Transverse colon (tissue), 4 donors: ENCODE results near the gene CLOCK. TPM values are rescaled to one million over a fixed set of nuclear protein-coding genes. Genes with fewer than 3 reads are reported as not detected.

ENCODE experiments used
- DNase-seq: peaks from one replicate; pipeline ENCODE4 v3.0.0-alpha.2; 2019
- H3K27ac ChIP-seq, 4 donors: fragments of 200-600 bp; sonication (generic); 2 replicates each; pipeline ENCODE4 v1.5.1; 2016 to 2018; ENCODE audit warnings: inconsistent platforms in 4 of 4
- H3K27me3 ChIP-seq: fragments of 200-600 bp; sonication (generic); 2 replicates; pipeline ENCODE4 v1.5.1; 2017; ENCODE audit warnings: inconsistent platforms
- H3K36me3 ChIP-seq, 4 donors: fragments of 200-600 bp; sonication (generic); 2 replicates each; pipeline ENCODE4 v1.5.1; 2017 to 2019; ENCODE audit warnings: inconsistent platforms in 4 of 4
- H3K4me1 ChIP-seq, 4 donors: fragments of 200-600 bp; sonication (generic); 2 replicates each; pipeline ENCODE4 v1.5.1; 2017 to 2020; ENCODE audit warnings: inconsistent platforms in 4 of 4
- H3K4me3 ChIP-seq, 4 donors: fragments of 200-600 bp; sonication (generic); 1 replicate in 1 of 4; 2 replicates in 3 of 4; pipeline versions ENCODE4 v1.5.1 to v1.6.1; 2017 to 2019; ENCODE audit warnings: inconsistent platforms in 4 of 4
- H3K9me3 ChIP-seq, 2 donors: fragments of 200-600 bp; sonication (generic); 2 replicates each; pipeline ENCODE4 v1.5.1; 2017 to 2019; ENCODE audit warnings: inconsistent platforms in 2 of 2
- CTCF ChIP-seq, 5 experiments: fragments of 200-600 bp in 3 of 5; fragments of 450-650 bp in 2 of 5; sonication (generic) in 3 of 5; IDR thresholded peaks; 1 replicate in 2 of 5; 2 replicates in 3 of 5; pipeline ENCODE4 v1.5.1; 2016 to 2017; ENCODE audit warnings: antibody characterized with exemption in 5 of 5, inconsistent platforms in 3 of 5, mild to moderate bottlenecking in 2 of 5, moderate library complexity in 1 of 5
- EP300 ChIP-seq: sonication (generic); formaldehyde crosslinking; IDR thresholded peaks from one replicate; pipeline ENCODE4 v1.6.1; 2017; ENCODE audit warnings: antibody characterized with exemption, low read depth
- POLR2A ChIP-seq: fragments of 450-650 bp; IDR thresholded peaks from one replicate; pipeline ENCODE4 v1.6.1; 2016; ENCODE audit warnings: antibody characterized with exemption, mild to moderate bottlenecking, moderate library complexity
- POLR2AphosphoS5 ChIP-seq, 3 donors: sonication (generic); formaldehyde crosslinking; IDR thresholded peaks; one replicate each; pipeline ENCODE4 v1.6.1; 2016; ENCODE audit warnings: antibody characterized with exemption in 3 of 3
- WGBS, 2 donors: methylation state at CpG; one replicate each; pipeline ENCODE4 v1.1.5; 2018; ENCODE audit warnings: low coverage in 1 of 2; 5-methylcytosine and 5-hydroxymethylcytosine counted together
- in situ Hi-C, 4 donors: fragments of 200-750 bp; cut with MboI; loops; one replicate each; pipeline versions ENCODE4 v1.15.0 to v1.15.1; 2017; ENCODE audit warnings: low sequenced_read_pairs in 3 of 4, low pct_ligation_motif_present in 1 of 4, low pct_unique_long_range_greater_than_20kb in 1 of 4
- intact Hi-C: fragments of 100-400 bp; cut with DNase I; formaldehyde crosslinking; loops from one replicate; pipeline ENCODE4 v1.15.1; 2023; ENCODE audit warnings: low total_unique reads
- total RNA-seq, 4 donors: library from RNA; depleted of rRNA; stranded (reverse); fragments of >200 nt; gene quantifications; one replicate each; pipeline ENCODE4 v1.1.0, GENCODE V29; 2016

CLOCK gene
- total RNA-seq, 4 donors from 2014 or later: 6.7 to 19.7 (median 16.9) TPM

GRCh38 chr4:55395218-55395528 lies 151.5 kb downstream of the CLOCK start:
- H3K27ac ChIP-seq: peak overlapping the region; percentile 97 to 100 (median 98)
- WGBS, 2 donors: 0 to 1% methylated on average over 4 of the region's 4 CpGs
- no peak for DNase-seq
- H3K27me3 ChIP-seq: no peaks in the 10 kb centered on the region
- H3K4me3 ChIP-seq: peak overlapping the region; percentile 86 to 99 (median 92)
- H3K36me3 ChIP-seq: no peaks in the 10 kb centered on the region
- peaks cover 6 to 40% (median 32%) of the 10 kb centered on the region in 4 donors for H3K4me1 ChIP-seq
- TF ChIP-seq POLR2A (no peak), POLR2AphosphoS5 (IDR thresholded peaks at IDR 0.05) (no peak), CTCF (IDR thresholded peaks at IDR 0.05) (peak in 2 of 5 experiments; percentile 19 to 51), EP300 (no peak)
- no peaks in the 10 kb centered on the region for H3K9me3 ChIP-seq
- intact Hi-C loops: loop anchor here (2.0 kb wide), 1 partner anchor 48 kb away; the partner anchor contains the start of gene SRD5A3
- in situ Hi-C loops: no loop called here

- TF ChIP-seq EP300 (no peak), POLR2AphosphoS5 (IDR thresholded peaks at IDR 0.05) (no peak), CTCF (IDR thresholded peaks at IDR 0.05) (no peak), POLR2A (no peak)
- Histone ChIP-seq H3K27me3 (no peaks in the 10 kb centered on the region), H3K9me3 (no peaks in the 10 kb centered on the region), H3K36me3 (no peaks in the 10 kb centered on the region), H3K27ac (peak overlapping the region in 1 of 4 donors; percentile 42), H3K4me1 (peaks cover 3 to 28% (median 21%) of the 10 kb centered on the region in 4 donors), H3K4me3 (no peak overlapping the region)
- WGBS, 2 donors: 86 to 100% methylated on average over 3 to 4 of the region's 4 CpGs
- intact Hi-C loops: loop anchor here (2.0 kb wide), 1 partner anchor 47 kb away; the partner anchor contains the start of gene SRD5A3
- in situ Hi-C loops: no loop called here
- DNase-seq: no peak
Measured at GRCh38 chr4:55393461-55394320, 153.0 kb downstream of the CLOCK start.

GRCh38 chr4:55386840-55387239 lies 159.9 kb downstream of the CLOCK start:
- intact Hi-C loops (no loop called here), in situ Hi-C loops (no loop called here)
- Histone ChIP-seq H3K36me3 (no peaks in the 10 kb centered on the region), H3K27ac (no peak overlapping the region), H3K4me3 (no peak overlapping the region), H3K27me3 (no peaks in the 10 kb centered on the region), H3K9me3 (no peaks in the 10 kb centered on the region), H3K4me1 (no peaks in the 10 kb centered on the region)
- DNase-seq: no peak
- no peak for TF ChIP-seq POLR2A
- no peak for TF ChIP-seq EP300
- TF ChIP-seq POLR2AphosphoS5 (IDR thresholded peaks at IDR 0.05): no peak
- no peak for TF ChIP-seq CTCF (IDR thresholded peaks at IDR 0.05)
- 89 to 91% methylated on average over 1 to 2 of the region's 2 CpGs for WGBS, 2 donors

GRCh38 chr4:55386073-55386472 lies 160.6 kb downstream of the CLOCK start:
- Histone ChIP-seq H3K27ac (no peak overlapping the region), H3K9me3 (no peaks in the 10 kb centered on the region), H3K4me3 (no peak overlapping the region), H3K36me3 (no peaks in the 10 kb centered on the region), H3K27me3 (no peaks in the 10 kb centered on the region), H3K4me1 (no peaks in the 10 kb centered on the region)
- intact Hi-C loops (no loop called here), in situ Hi-C loops (no loop called here)
- TF ChIP-seq EP300 (no peak), POLR2AphosphoS5 (IDR thresholded peaks at IDR 0.05) (no peak), CTCF (IDR thresholded peaks at IDR 0.05) (no peak), POLR2A (no peak)
- no peak for DNase-seq
